ENCODE measurements around the gene ATF6. TPM values are rescaled to one million over a fixed set of nuclear protein-coding genes. Genes with fewer than 3 reads are reported as not detected.

The ATF6 gene
- total and polyA plus RNA-seq, 5 experiments from 2014 or later = 15.8 to 24.3 (median 17.6) TPM

GRCh38 chr1:161725908-161726472, 40.1 kb upstream of the ATF6 start:
- POLR2A ChIA-PET = interaction anchor here (0.7 to 2.7 kb wide), 10 partner anchors 9 to 219 kb away, joined by 3 to 49 read pairs (median 7); partner anchors contain the start of gene DUSP12
- peaks cover 0 to 5% (median 0%) of the 10 kb centered on the region in 5 donors for H3K27me3 Mint-ChIP-seq
- ATAC-seq = peak; percentile 36 to 45
- H3K4me3 Mint-ChIP-seq = peak overlapping the region; percentile 91 to 99 (median 94)
- DNase-seq = peak; percentile 5 to 63 (median 36)
- no peaks in the 10 kb centered on the region for H3K9me3 Mint-ChIP-seq
- H3K4me1 Mint-ChIP-seq = peaks cover 20 to 57% (median 38%) of the 10 kb centered on the region in 4 donors
- H3K36me3 Mint-ChIP-seq = no peaks in the 10 kb centered on the region
- peak overlapping the region; percentile 58 to 93 (median 88) for H3K27ac Mint-ChIP-seq

- peak overlapping the region; percentile 58 to 95 (median 90) for H3K27ac Mint-ChIP-seq
- DNase-seq (peak; percentile 48 to 88 (median 68)), ATAC-seq (peak; percentile 67 to 71)
- no peaks in the 10 kb centered on the region for H3K9me3 Mint-ChIP-seq
- peaks cover 0 to 7% (median 0%) of the 10 kb centered on the region in 5 donors for H3K27me3 Mint-ChIP-seq
- POLR2A ChIA-PET = interaction anchor here (0.5 to 2.7 kb wide), 14 partner anchors 10 to 781 kb away, joined by 3 to 49 read pairs (median 5); partner anchors contain the start of gene DUSP12
- peak overlapping the region; percentile 91 to 99 (median 94) for H3K4me3 Mint-ChIP-seq
- H3K36me3 Mint-ChIP-seq = no peaks in the 10 kb centered on the region
- peaks cover 20 to 54% (median 38%) of the 10 kb centered on the region in 4 donors for H3K4me1 Mint-ChIP-seq
Measured at GRCh38 chr1:161726473-161727255, 39.5 kb upstream of the ATF6 start.

GRCh38 chr1:161727256-161727924, 38.7 kb upstream of the ATF6 start:
- POLR2A ChIA-PET = interaction anchor here (0.5 to 2.7 kb wide), 9 partner anchors 11 to 780 kb away, joined by 3 to 49 read pairs (median 8); partner anchors contain the start of gene DUSP12

GRCh38 chr1:161728376-161729226, 37.5 kb upstream of the ATF6 start:
- POLR2A ChIA-PET = interaction anchor here (0.6 kb wide), 1 partner anchor 199 kb away, joined by 3 read pairs; no protein-coding TSS in a partner anchor
- Mint-ChIP-seq H3K4me3 (peak overlapping the region in 7 of 10 donors; percentile 1 to 99 (median 94)), H3K27ac (peak overlapping the region in 1 of 10 donors; percentile 17), H3K9me3 (no peaks in the 10 kb centered on the region), H3K27me3 (peaks cover 0 to 6% (median 0%) of the 10 kb centered on the region in 5 donors), H3K4me1 (peaks cover 22 to 48% (median 38%) of the 10 kb centered on the region in 4 donors), H3K36me3 (no peaks in the 10 kb centered on the region)
- DNase-seq (no peak), ATAC-seq (no peak)

More at GRCh38 chr1:161727256-161727924, 38.7 kb upstream of the ATF6 start:
- peak overlapping the region; percentile 45 to 97 (median 92) for H3K27ac Mint-ChIP-seq
- DNase-seq (peak in 9 of 10 donors; percentile 9 to 85 (median 61)), ATAC-seq (peak; percentile 50 to 53)
- peaks cover 20 to 48% (median 38%) of the 10 kb centered on the region in 4 donors for H3K4me1 Mint-ChIP-seq
- no peaks in the 10 kb centered on the region for H3K36me3 Mint-ChIP-seq
- peak overlapping the region; percentile 91 to 99 (median 94) for H3K4me3 Mint-ChIP-seq
- no peaks in the 10 kb centered on the region for H3K9me3 Mint-ChIP-seq
- H3K27me3 Mint-ChIP-seq = peaks cover 0 to 6% (median 0%) of the 10 kb centered on the region in 5 donors

- H3K27me3 Mint-ChIP-seq = peaks cover 0 to 6% (median 0%) of the 10 kb centered on the region in 5 donors
- peak overlapping the region in 2 of 10 donors; percentile 8 to 15 for H3K4me3 Mint-ChIP-seq
- POLR2A ChIA-PET = interaction anchor here (0.6 to 0.7 kb wide), 2 partner anchors 22 to 428 kb away, joined by 3 read pairs; no protein-coding TSS in a partner anchor
- H3K4me1 Mint-ChIP-seq = peaks cover 19 to 42% (median 32%) of the 10 kb centered on the region in 4 donors
- no peaks in the 10 kb centered on the region for H3K36me3 Mint-ChIP-seq
- peak overlapping the region in 4 of 10 donors; percentile 11 to 61 (median 38) for H3K27ac Mint-ChIP-seq
- DNase-seq = no peak
- no peaks in the 10 kb centered on the region for H3K9me3 Mint-ChIP-seq
- no peak for ATAC-seq
Measured at GRCh38 chr1:161730050-161730564, 36.0 kb upstream of the ATF6 start.

- POLR2A ChIA-PET = no interaction called here
- Mint-ChIP-seq H3K9me3 (no peaks in the 10 kb centered on the region), H3K27me3 (peaks cover 0 to 6% (median 0%) of the 10 kb centered on the region in 5 donors), H3K27ac (peak overlapping the region in 1 of 10 donors; percentile 69), H3K36me3 (no peaks in the 10 kb centered on the region), H3K4me3 (no peak overlapping the region), H3K4me1 (peaks cover 13 to 33% (median 23%) of the 10 kb centered on the region in 4 donors)
- DNase-seq = no peak
- no peak for ATAC-seq
Measured at GRCh38 chr1:161731241-161731640, 34.9 kb upstream of the ATF6 start.

- Mint-ChIP-seq H3K4me1 (peaks cover 13 to 33% (median 23%) of the 10 kb centered on the region in 4 donors), H3K4me3 (no peak overlapping the region), H3K27me3 (peaks cover 0 to 6% (median 0%) of the 10 kb centered on the region in 5 donors), H3K36me3 (no peaks in the 10 kb centered on the region), H3K9me3 (no peaks in the 10 kb centered on the region), H3K27ac (no peak overlapping the region)
- POLR2A ChIA-PET = no interaction called here
- ATAC-seq (no peak), DNase-seq (no peak)
Measured at GRCh38 chr1:161731981-161732718, 34.0 kb upstream of the ATF6 start.

- no peaks in the 10 kb centered on the region for H3K9me3 Mint-ChIP-seq
- no peak for ATAC-seq
- peaks cover 9 to 30% (median 15%) of the 10 kb centered on the region in 4 donors for H3K4me1 Mint-ChIP-seq
- H3K36me3 Mint-ChIP-seq = no peaks in the 10 kb centered on the region
- no peak overlapping the region for H3K4me3 Mint-ChIP-seq
- DNase-seq = no peak
- no peak overlapping the region for H3K27ac Mint-ChIP-seq
- peaks cover 0 to 6% (median 0%) of the 10 kb centered on the region in 5 donors for H3K27me3 Mint-ChIP-seq
- POLR2A ChIA-PET = no interaction called here
Measured at GRCh38 chr1:161733526-161733925, 32.6 kb upstream of the ATF6 start.

- H3K9me3 Mint-ChIP-seq = no peaks in the 10 kb centered on the region
- H3K27me3 Mint-ChIP-seq = peaks cover 0 to 6% (median 0%) of the 10 kb centered on the region in 5 donors
- POLR2A ChIA-PET = interaction anchor here (8.1 kb wide), 1 partner anchor 9 kb away, joined by 49 read pairs; no protein-coding TSS in a partner anchor
- H3K4me1 Mint-ChIP-seq = peaks cover 5 to 31% (median 13%) of the 10 kb centered on the region in 4 donors
- no peak for ATAC-seq
- no peak for DNase-seq
- H3K36me3 Mint-ChIP-seq = no peaks in the 10 kb centered on the region
- peak overlapping the region in 2 of 10 donors; percentile 26 to 70 for H3K27ac Mint-ChIP-seq
- no peak overlapping the region for H3K4me3 Mint-ChIP-seq
Measured at GRCh38 chr1:161735837-161736236, 30.3 kb upstream of the ATF6 start.

GRCh38 chr1:161736335-161736969, 29.7 kb upstream of the ATF6 start:
- no peak overlapping the region for H3K27ac Mint-ChIP-seq
- H3K36me3 Mint-ChIP-seq = no peaks in the 10 kb centered on the region
- DNase-seq (no peak), ATAC-seq (no peak)
- H3K4me1 Mint-ChIP-seq = peaks cover 6 to 38% (median 16%) of the 10 kb centered on the region in 4 donors
- POLR2A ChIA-PET = interaction anchor here (8.1 kb wide), 1 partner anchor 10 kb away, joined by 49 read pairs; no protein-coding TSS in a partner anchor
- H3K9me3 Mint-ChIP-seq = no peaks in the 10 kb centered on the region
- no peak overlapping the region for H3K4me3 Mint-ChIP-seq
- peaks cover 0 to 4% (median 0%) of the 10 kb centered on the region in 5 donors for H3K27me3 Mint-ChIP-seq

Data from naive thymus-derived CD8-positive, alpha-beta T cell (primary cell).